Vagina (tissue), 2 donors: ENCODE results near the gene KRTAP10-7.

Source experiments
- CTCF ChIP-seq, 3 experiments: fragments of 450-650 bp in 2 of 3; fragments of 200-600 bp in 1 of 3; sonication (generic) in 1 of 3; IDR thresholded peaks; one replicate each; pipeline ENCODE4 v1.5.1; 2017 to 2019; ENCODE audit warnings: antibody characterized with exemption in 3 of 3, mild to moderate bottlenecking in 2 of 3, moderate library complexity in 2 of 3
- POLR2A ChIP-seq, 2 donors: fragments of 450-650 bp; IDR thresholded peaks; one replicate each; pipeline ENCODE4 v1.6.1; 2017; ENCODE audit warnings: antibody characterized with exemption in 2 of 2, mild to moderate bottlenecking in 2 of 2, moderate library complexity in 2 of 2

GRCh38 chr21:44603911-44604310 lies 3.5 kb downstream of the KRTAP10-7 start:
- no peak for TF ChIP-seq POLR2A (IDR thresholded peaks at IDR 0.05)
- no peak for TF ChIP-seq CTCF (IDR thresholded peaks at IDR 0.05)
